GM10266 (cell line): Measurements from ENCODE around the gene PGK2.

Experiments
- DNase-seq: peaks from one replicate; pipeline ENCODE4 v3.0.0; 2012; ENCODE audit errors: extremely low spot score
- TF ChIP-seq, protein P1 (sequence below): IDR thresholded peaks from 2 replicates; pipeline ENCODE4 v1.5.1; 2012; ENCODE audit warnings: mild to moderate bottlenecking, low read depth; ENCODE audit not compliant: control insufficient read depth, insufficient read depth; ENCODE audit errors: missing control alignments

Gene PGK2

DNA sequence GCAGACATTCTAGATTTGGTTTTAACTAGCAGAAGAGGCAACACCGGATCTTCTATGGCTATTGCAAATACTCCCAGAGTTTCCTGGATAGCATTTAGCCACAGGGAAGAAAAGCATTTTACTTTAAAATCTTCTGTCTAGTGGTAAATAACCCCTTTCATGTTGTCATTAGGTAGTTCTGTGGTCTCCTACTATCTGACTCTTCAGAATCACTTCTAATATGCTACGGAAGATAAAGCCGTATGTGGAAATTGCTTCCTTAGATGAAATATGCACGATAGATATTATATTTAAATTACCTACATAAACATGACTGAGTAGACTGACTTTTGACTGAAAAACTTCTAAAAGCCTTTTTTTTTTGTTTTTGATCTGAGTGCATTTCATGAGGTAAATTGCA lies 43.7 kb downstream of the PGK2 start:
- TF ChIP-seq, protein P1, sequence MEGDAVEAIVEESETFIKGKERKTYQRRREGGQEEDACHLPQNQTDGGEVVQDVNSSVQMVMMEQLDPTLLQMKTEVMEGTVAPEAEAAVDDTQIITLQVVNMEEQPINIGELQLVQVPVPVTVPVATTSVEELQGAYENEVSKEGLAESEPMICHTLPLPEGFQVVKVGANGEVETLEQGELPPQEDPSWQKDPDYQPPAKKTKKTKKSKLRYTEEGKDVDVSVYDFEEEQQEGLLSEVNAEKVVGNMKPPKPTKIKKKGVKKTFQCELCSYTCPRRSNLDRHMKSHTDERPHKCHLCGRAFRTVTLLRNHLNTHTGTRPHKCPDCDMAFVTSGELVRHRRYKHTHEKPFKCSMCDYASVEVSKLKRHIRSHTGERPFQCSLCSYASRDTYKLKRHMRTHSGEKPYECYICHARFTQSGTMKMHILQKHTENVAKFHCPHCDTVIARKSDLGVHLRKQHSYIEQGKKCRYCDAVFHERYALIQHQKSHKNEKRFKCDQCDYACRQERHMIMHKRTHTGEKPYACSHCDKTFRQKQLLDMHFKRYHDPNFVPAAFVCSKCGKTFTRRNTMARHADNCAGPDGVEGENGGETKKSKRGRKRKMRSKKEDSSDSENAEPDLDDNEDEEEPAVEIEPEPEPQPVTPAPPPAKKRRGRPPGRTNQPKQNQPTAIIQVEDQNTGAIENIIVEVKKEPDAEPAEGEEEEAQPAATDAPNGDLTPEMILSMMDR = no peak
- DNase-seq = no peak

DNA sequence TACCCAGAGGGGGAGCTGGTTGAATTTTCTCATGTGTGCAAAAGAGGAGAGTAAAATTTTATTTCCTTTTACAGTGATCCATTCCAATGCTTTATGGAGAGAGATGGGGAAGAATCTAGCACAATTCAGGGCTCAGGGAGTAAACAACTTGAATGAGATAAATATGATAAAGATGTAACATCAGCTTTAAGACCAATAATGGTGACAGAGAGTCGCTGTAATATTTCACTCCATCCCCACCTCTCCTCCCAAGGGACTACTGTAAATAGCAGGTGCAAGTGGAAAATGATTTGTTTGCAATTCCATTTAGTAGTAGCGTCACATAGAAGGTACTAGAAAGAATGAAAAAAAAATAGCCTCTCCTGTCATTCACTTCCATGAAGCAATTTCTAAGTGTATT lies 47.7 kb downstream of the PGK2 start:
- no peak for DNase-seq
- TF ChIP-seq, protein P1 = no peak

DNA sequence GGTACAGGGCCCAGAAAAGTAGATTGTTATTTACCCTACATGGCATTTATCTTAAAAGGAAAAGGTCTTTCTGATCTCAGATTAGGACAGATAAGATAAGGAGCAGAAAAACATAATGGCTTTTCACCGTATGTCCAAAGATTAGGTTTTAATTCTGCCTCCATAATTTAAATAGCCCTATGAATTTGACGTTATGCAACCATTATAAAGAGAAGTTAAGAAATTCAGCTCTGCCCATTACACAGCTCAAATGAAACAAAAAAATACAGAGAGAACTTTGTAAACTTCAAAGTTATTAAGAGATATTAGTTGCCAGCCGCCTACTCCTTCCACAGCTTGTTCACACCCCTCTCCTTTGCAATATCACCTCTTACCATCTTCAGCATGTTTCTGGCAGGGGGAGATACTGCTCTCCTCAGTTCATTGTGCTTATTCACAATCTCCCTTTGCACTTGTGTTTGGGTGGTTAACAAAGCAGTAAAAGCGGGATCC lies 51.0 kb downstream of the PGK2 start:
- DNase-seq = no peak

More for the DNA sequence above, 51.0 kb downstream of the PGK2 start:
- TF ChIP-seq, protein P1 = no peak
